Measurements from ENCODE around the gene ANK3. TPM values are rescaled to one million over a fixed set of nuclear protein-coding genes. Genes with fewer than 3 reads are reported as not detected.

ANK3 gene
- total RNA-seq, 1 donor from 2014 or later, result 35.1 TPM

DNA sequence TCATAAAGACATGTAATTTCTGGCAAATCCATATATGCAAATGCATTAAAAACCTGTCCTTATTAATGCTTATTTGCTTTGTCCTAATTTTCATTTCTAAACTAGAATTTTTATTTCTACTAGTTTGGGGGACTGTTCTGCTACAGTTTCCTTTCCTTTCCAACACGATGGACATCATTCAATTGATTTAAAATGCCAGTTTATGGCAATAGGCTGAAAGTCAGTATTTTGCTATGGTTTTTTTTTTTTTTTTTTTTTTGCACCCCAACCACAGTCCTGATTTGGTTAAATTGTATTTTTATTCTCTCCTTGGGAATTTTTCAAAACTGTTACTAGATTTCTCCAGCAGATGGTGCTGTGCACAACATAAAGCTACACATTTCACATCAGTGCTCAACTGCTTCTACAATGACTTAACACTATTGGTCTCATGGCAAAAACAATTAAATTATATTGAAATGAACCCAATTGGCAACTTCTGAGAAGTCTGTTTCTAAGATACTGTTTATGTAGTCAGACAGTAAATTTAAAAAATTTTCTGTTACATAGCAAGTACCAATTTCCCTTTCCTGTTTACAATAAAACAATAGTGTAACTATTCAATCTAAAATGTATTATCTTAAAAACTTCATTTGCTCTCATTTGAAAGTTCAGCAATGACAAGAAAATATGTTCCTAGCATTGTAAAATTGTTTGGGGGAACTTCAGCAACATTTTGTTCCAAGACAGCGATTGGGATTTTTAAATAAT, 289.5 kb downstream of the ANK3 start:
- TF ChIP-seq CTCF (IDR thresholded peaks at IDR 0.05), result peak; percentile 87
- no peak overlapping the region for H3K27ac Mint-ChIP-seq (ENCODE audit: unreplicated experiment)
- H3K4me1 Mint-ChIP-seq (ENCODE audit: low read depth), result peaks cover 50% of the 10 kb centered on the region
- no peaks in the 10 kb centered on the region for H3K9me3 Mint-ChIP-seq (ENCODE audit: low read depth)
- H3K4me3 Mint-ChIP-seq (ENCODE audit: unreplicated experiment), result no peak overlapping the region
- DNase-seq (ENCODE audit: low spot score), result no peak
- H3K27me3 Mint-ChIP-seq (ENCODE audit: low read depth), result no peaks in the 10 kb centered on the region
- peaks cover 8% of the 10 kb centered on the region for H3K36me3 Mint-ChIP-seq (ENCODE audit: low read depth)

DNA sequence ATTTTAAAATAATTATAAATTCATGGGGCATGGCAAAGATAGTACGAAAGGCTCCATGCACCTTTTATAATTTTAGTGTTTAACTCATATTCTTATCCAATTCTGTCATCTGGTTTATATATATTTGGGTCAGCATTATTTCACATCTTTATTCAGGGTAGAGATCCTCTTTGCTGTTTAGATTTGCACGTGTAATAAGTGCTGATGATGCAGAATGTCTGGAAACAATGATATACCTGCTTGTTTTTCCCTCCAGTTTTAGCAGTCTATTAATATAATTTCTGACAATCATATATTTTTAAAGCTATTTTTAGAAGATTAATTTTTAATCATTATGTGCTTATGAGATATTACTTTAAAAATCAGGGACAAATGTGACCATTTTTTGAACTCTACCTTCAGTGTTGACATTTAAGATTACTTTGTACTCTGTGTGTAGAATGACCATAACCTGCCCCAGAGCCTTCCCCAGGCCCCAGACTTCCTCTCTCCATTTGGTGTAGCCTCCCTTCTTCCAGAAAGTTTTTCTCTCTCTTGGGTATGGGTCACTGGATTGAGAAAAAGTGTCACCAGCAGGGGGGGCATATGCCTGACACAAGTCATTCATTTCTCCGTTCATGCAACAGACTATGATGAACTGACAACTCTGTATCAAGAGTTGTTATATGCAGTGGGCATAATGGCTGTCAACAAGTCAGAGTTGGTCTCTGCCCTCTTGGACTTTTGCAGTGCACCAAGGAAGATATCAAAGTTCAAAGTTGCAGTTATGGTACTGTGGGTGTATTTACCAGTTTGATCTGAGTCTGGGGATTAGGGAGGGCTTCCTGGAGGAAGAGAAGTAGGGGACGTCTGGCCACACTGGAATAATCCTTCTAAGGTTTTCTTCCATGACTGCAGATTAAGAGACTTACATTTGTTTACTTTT, 290.7 kb downstream of the ANK3 start:
- H3K27ac Mint-ChIP-seq (ENCODE audit: unreplicated experiment), result no peak overlapping the region
- no peak overlapping the region for H3K4me3 Mint-ChIP-seq (ENCODE audit: unreplicated experiment)
- H3K9me3 Mint-ChIP-seq (ENCODE audit: low read depth), result no peaks in the 10 kb centered on the region
- peak; percentile 66 for TF ChIP-seq CTCF (IDR thresholded peaks at IDR 0.05)
- no peak for DNase-seq (ENCODE audit: low spot score)
- no peaks in the 10 kb centered on the region for H3K27me3 Mint-ChIP-seq (ENCODE audit: low read depth)
- peaks cover 8% of the 10 kb centered on the region for H3K36me3 Mint-ChIP-seq (ENCODE audit: low read depth)
- H3K4me1 Mint-ChIP-seq (ENCODE audit: low read depth), result peaks cover 41% of the 10 kb centered on the region

- no peak overlapping the region for H3K27ac Mint-ChIP-seq (ENCODE audit: unreplicated experiment)
- no peak for TF ChIP-seq CTCF (IDR thresholded peaks at IDR 0.05)
- no peaks in the 10 kb centered on the region for H3K9me3 Mint-ChIP-seq (ENCODE audit: low read depth)
- H3K4me3 Mint-ChIP-seq (ENCODE audit: unreplicated experiment), result no peak overlapping the region
- no peaks in the 10 kb centered on the region for H3K27me3 Mint-ChIP-seq (ENCODE audit: low read depth)
- H3K36me3 Mint-ChIP-seq (ENCODE audit: low read depth), result peaks cover 3% of the 10 kb centered on the region
- peaks cover 28% of the 10 kb centered on the region for H3K4me1 Mint-ChIP-seq (ENCODE audit: low read depth)
- DNase-seq (ENCODE audit: low spot score), result no peak
These were observed 292.7 kb downstream of the ANK3 start for GRCh38 chr10:60096761-60097513.

- no peak for TF ChIP-seq CTCF (IDR thresholded peaks at IDR 0.05)
- Mint-ChIP-seq H3K36me3 (ENCODE audit: low read depth) (peaks cover 7% of the 10 kb centered on the region), H3K27ac (ENCODE audit: unreplicated experiment) (no peak overlapping the region), H3K27me3 (ENCODE audit: low read depth) (no peaks in the 10 kb centered on the region), H3K4me3 (ENCODE audit: unreplicated experiment) (no peak overlapping the region), H3K9me3 (ENCODE audit: low read depth) (no peaks in the 10 kb centered on the region), H3K4me1 (ENCODE audit: low read depth) (peaks cover 6% of the 10 kb centered on the region)
- no peak for DNase-seq (ENCODE audit: low spot score)
These were observed 296.4 kb downstream of the ANK3 start for GRCh38 chr10:60093317-60093716.

DNA sequence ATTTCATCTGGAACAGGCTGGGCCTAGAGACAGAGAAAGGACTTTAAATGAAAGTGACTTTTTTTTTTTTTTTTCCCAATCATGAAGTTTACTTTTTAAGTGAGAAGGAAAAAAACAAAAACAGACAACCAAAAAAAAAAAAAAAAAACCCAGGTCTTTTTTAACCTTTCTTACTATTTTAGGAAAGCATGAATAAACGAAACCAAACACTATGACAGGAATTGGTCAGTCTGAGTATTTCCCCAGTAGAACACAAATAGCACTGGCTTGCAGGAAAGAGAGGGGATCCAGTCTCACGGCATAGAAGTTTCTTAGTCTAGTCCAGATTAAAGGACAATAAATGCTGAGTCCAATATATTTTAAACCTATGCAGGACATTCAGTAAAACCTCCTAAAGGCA, 302.8 kb downstream of the ANK3 start:
- H3K9me3 Mint-ChIP-seq (ENCODE audit: low read depth), result no peaks in the 10 kb centered on the region

More for the DNA sequence above, 302.8 kb downstream of the ANK3 start:
- no peak for TF ChIP-seq CTCF (IDR thresholded peaks at IDR 0.05)
- Mint-ChIP-seq H3K4me3 (ENCODE audit: unreplicated experiment) (no peak overlapping the region), H3K27ac (ENCODE audit: unreplicated experiment) (peak overlapping the region; percentile 4), H3K4me1 (ENCODE audit: low read depth) (peaks cover 18% of the 10 kb centered on the region), H3K36me3 (ENCODE audit: low read depth) (peaks cover 16% of the 10 kb centered on the region), H3K27me3 (ENCODE audit: low read depth) (no peaks in the 10 kb centered on the region)
- no peak for DNase-seq (ENCODE audit: low spot score)
